Neural cell (in vitro differentiated cells): Measurements from ENCODE around the gene GTF2A1. TPM values are rescaled to one million over a fixed set of nuclear protein-coding genes. Genes with fewer than 3 reads are reported as not detected.

Source experiments
- H2AFZ ChIP-seq: fragments of 200-600, 300-800 bp; sonication (generic), shearing (Covaris generic); 2 replicates; pipeline ENCODE4 v1.6.0; 2014; ENCODE audit warnings: low read depth, mild to moderate bottlenecking, antibody characterized with exemption, low read length, moderate library complexity
- H3F3A ChIP-seq: fragments of 200-600 bp; shearing (Covaris generic); 2 replicates; pipeline ENCODE4 v1.6.1; 2016; ENCODE audit warnings: mild to moderate bottlenecking, moderate library complexity, mixed read lengths, antibody characterized with exemption, low read length; ENCODE audit not compliant: insufficient read depth, poor library complexity, severe bottlenecking
- H3K27ac ChIP-seq: fragments of 200-600, 300-800 bp; sonication (generic), shearing (Covaris generic); 2 replicates; pipeline ENCODE4 v1.5.1; 2014; ENCODE audit warnings: mild to moderate bottlenecking, low read length, moderate library complexity
- H3K27me3 ChIP-seq: fragments of 300-800, 200-600 bp; sonication (generic), shearing (Covaris generic); 2 replicates; pipeline ENCODE4 v1.6.0; 2014; ENCODE audit warnings: mild to moderate bottlenecking, low read depth, low read length, moderate library complexity; ENCODE audit not compliant: insufficient read depth
- H3K36me3 ChIP-seq: fragments of 300-800, 200-600 bp; sonication (generic), shearing (Covaris generic); 2 replicates; pipeline ENCODE4 v1.5.1; 2014; ENCODE audit warnings: mild to moderate bottlenecking, antibody characterized with exemption, low read length, moderate library complexity; ENCODE audit not compliant: insufficient read depth
- H3K4me2 ChIP-seq: fragments of 300-800, 200-600 bp; sonication (generic), shearing (Covaris generic); 2 replicates; pipeline ENCODE4 v1.6.0; 2014; ENCODE audit warnings: mild to moderate bottlenecking, low read length
- H3K4me3 ChIP-seq: fragments of 300-800, 200-600 bp; sonication (generic), shearing (Covaris generic); 2 replicates; pipeline ENCODE4 v1.5.1; 2014; ENCODE audit warnings: mild to moderate bottlenecking, low read length, moderate library complexity
- H3K79me2 ChIP-seq: fragments of 200-600 bp; shearing (Covaris generic); replicated peaks from 2 replicates; pipeline ENCODE4 v1.6.0; 2014; ENCODE audit warnings: mild to moderate bottlenecking, low read length, moderate library complexity; ENCODE audit not compliant: insufficient read depth
- H3K9ac ChIP-seq: fragments of 300-800, 200-600 bp; sonication (generic), shearing (Covaris generic); 2 replicates; pipeline ENCODE4 v1.6.1; 2016; ENCODE audit warnings: mild to moderate bottlenecking, low read length, mixed read lengths
- H3K9me2 ChIP-seq: fragments of 200-600 bp; shearing (Covaris generic); 2 replicates; pipeline ENCODE4 v1.6.1; 2016; ENCODE audit warnings: mild to moderate bottlenecking, low read length, mixed read lengths; ENCODE audit not compliant: insufficient read depth
- H3K9me3 ChIP-seq: fragments of 200-600, 300-800 bp; sonication (generic), shearing (Covaris generic); 2 replicates; pipeline ENCODE4 v1.6.1; 2016; ENCODE audit warnings: mild to moderate bottlenecking, mixed run types, low read length, moderate library complexity, mixed read lengths
- H4K20me1 ChIP-seq: fragments of 200-600 bp; shearing (Covaris generic); 2 replicates; pipeline ENCODE4 v1.6.1; 2016; ENCODE audit warnings: mild to moderate bottlenecking, mixed run types; ENCODE audit not compliant: insufficient read depth
- EP300 ChIP-seq: fragments of 450-650 bp; conservative IDR thresholded peaks from 2 replicates; pipeline ENCODE4 v1.6.1; 2014; ENCODE audit warnings: antibody characterized with exemption, mild to moderate bottlenecking, moderate library complexity; ENCODE audit not compliant: poor library complexity, severe bottlenecking
- EZH2 ChIP-seq: fragments of 200-600, 300-800 bp; shearing (Covaris generic), sonication (generic); IDR thresholded peaks from 2 replicates; pipeline ENCODE4 v1.6.1; 2014; ENCODE audit warnings: antibody characterized with exemption, low read length, borderline replicate concordance, mild to moderate bottlenecking; ENCODE audit not compliant: insufficient read depth, poor library complexity, severe bottlenecking
- MXI1 ChIP-seq: fragments of 450-650 bp; conservative IDR thresholded peaks from 2 replicates; pipeline ENCODE4 v1.6.1; 2014; ENCODE audit warnings: antibody characterized with exemption, mild to moderate bottlenecking; ENCODE audit not compliant: poor library complexity, severe bottlenecking
- POLR2AphosphoS5 ChIP-seq: IDR thresholded peaks from 2 replicates; pipeline ENCODE4 v1.6.1; 2012
- RAD21 ChIP-seq: fragments of 450-650 bp; conservative IDR thresholded peaks from 2 replicates; pipeline ENCODE4 v1.6.1; 2014; ENCODE audit warnings: antibody characterized with exemption, mild to moderate bottlenecking, moderate library complexity
- SMC3 ChIP-seq: fragments of 450-650 bp; conservative IDR thresholded peaks from 2 replicates; pipeline ENCODE4 v1.6.1; 2014; ENCODE audit warnings: antibody characterized with exemption, mild to moderate bottlenecking, moderate library complexity; ENCODE audit not compliant: poor library complexity
- TAF1 ChIP-seq: IDR thresholded peaks from 2 replicates; pipeline ENCODE4 v1.6.1; 2012; ENCODE audit warnings: low read depth
- polyA plus RNA-seq: library from polyadenylated mRNA; depleted of rRNA; stranded (reverse); fragments of >200 nt; gene quantifications from 2 replicates; pipeline ENCODE4 v1.2.3, GENCODE V29; 2014
- TF ChIP-seq, protein P1 (sequence below): IDR thresholded peaks from 2 replicates; pipeline ENCODE4 v1.6.1; 2012; ENCODE audit warnings: borderline replicate concordance
- TF ChIP-seq, protein P2 (sequence below): fragments of 450-650 bp; IDR thresholded peaks from 2 replicates; pipeline ENCODE4 v1.5.1; 2014; ENCODE audit warnings: antibody characterized with exemption, mild to moderate bottlenecking, moderate library complexity; ENCODE audit not compliant: poor library complexity, severe bottlenecking

The GTF2A1 gene
- polyA plus RNA-seq, 1 donor from 2014 or later = 37.3 TPM

- Histone ChIP-seq H3K79me2 (no peaks in the 10 kb centered on the region), H3K27ac (no peak overlapping the region), H3F3A (no peaks in the 10 kb centered on the region), H3K9me2 (no peaks in the 10 kb centered on the region), H2AFZ (no peak overlapping the region), H3K9me3 (no peaks in the 10 kb centered on the region), H3K27me3 (no peaks in the 10 kb centered on the region), H4K20me1 (no peaks in the 10 kb centered on the region), H3K4me3 (no peak overlapping the region), H3K4me2 (no peak overlapping the region), H3K9ac (no peak overlapping the region), H3K36me3 (no peaks in the 10 kb centered on the region)
- TF ChIP-seq SMC3 (no peak), EP300 (no peak), POLR2AphosphoS5 (no peak), RAD21 (no peak), TAF1 (no peak), MXI1 (no peak), EZH2 (no peak)
- TF ChIP-seq, protein P1, sequence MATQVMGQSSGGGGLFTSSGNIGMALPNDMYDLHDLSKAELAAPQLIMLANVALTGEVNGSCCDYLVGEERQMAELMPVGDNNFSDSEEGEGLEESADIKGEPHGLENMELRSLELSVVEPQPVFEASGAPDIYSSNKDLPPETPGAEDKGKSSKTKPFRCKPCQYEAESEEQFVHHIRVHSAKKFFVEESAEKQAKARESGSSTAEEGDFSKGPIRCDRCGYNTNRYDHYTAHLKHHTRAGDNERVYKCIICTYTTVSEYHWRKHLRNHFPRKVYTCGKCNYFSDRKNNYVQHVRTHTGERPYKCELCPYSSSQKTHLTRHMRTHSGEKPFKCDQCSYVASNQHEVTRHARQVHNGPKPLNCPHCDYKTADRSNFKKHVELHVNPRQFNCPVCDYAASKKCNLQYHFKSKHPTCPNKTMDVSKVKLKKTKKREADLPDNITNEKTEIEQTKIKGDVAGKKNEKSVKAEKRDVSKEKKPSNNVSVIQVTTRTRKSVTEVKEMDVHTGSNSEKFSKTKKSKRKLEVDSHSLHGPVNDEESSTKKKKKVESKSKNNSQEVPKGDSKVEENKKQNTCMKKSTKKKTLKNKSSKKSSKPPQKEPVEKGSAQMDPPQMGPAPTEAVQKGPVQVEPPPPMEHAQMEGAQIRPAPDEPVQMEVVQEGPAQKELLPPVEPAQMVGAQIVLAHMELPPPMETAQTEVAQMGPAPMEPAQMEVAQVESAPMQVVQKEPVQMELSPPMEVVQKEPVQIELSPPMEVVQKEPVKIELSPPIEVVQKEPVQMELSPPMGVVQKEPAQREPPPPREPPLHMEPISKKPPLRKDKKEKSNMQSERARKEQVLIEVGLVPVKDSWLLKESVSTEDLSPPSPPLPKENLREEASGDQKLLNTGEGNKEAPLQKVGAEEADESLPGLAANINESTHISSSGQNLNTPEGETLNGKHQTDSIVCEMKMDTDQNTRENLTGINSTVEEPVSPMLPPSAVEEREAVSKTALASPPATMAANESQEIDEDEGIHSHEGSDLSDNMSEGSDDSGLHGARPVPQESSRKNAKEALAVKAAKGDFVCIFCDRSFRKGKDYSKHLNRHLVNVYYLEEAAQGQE = no peak
- TF ChIP-seq, protein P2, sequence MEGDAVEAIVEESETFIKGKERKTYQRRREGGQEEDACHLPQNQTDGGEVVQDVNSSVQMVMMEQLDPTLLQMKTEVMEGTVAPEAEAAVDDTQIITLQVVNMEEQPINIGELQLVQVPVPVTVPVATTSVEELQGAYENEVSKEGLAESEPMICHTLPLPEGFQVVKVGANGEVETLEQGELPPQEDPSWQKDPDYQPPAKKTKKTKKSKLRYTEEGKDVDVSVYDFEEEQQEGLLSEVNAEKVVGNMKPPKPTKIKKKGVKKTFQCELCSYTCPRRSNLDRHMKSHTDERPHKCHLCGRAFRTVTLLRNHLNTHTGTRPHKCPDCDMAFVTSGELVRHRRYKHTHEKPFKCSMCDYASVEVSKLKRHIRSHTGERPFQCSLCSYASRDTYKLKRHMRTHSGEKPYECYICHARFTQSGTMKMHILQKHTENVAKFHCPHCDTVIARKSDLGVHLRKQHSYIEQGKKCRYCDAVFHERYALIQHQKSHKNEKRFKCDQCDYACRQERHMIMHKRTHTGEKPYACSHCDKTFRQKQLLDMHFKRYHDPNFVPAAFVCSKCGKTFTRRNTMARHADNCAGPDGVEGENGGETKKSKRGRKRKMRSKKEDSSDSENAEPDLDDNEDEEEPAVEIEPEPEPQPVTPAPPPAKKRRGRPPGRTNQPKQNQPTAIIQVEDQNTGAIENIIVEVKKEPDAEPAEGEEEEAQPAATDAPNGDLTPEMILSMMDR = no peak
Observed at GRCh38 chr14:81265636-81266169, 44.9 kb upstream of the GTF2A1 start.

DNA sequence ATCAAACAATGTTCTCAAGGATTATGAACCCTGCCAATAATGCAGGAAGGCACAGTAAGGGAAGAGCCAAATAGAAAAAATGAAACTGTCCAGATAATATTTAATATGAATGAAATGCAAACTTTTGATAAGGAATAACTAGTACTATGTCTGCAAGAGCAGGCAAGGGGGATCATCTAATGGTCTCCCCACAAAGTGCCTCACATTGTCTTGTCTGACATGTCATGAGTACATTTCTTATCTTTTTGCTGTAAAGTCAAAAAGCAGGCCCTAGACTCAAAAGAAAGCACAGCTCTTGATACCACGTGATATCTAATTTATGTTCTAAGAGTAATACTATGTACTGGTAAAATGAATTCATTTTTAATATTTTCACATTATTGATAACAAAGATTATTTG is 43.9 kb upstream of the GTF2A1 start:
- TF ChIP-seq, protein P1 = no peak
- no peak for TF ChIP-seq EP300
- TF ChIP-seq TAF1 = no peak
- no peak for TF ChIP-seq RAD21
- TF ChIP-seq SMC3 = no peak
- Histone ChIP-seq H3F3A (no peaks in the 10 kb centered on the region), H3K79me2 (no peaks in the 10 kb centered on the region), H3K36me3 (no peaks in the 10 kb centered on the region), H2AFZ (no peak overlapping the region), H3K9ac (no peak overlapping the region), H3K27ac (no peak overlapping the region), H3K27me3 (no peaks in the 10 kb centered on the region), H3K9me3 (no peaks in the 10 kb centered on the region), H4K20me1 (no peaks in the 10 kb centered on the region), H3K9me2 (no peaks in the 10 kb centered on the region), H3K4me2 (no peak overlapping the region), H3K4me3 (no peak overlapping the region)
